ENCODE data around the gene MYL5.

- no peak for TF ChIP-seq POLR2A (IDR thresholded peaks at IDR 0.05)
- peak in 3 of 6 experiments; percentile 8 to 21 (median 13) for TF ChIP-seq CTCF (IDR thresholded peaks at IDR 0.05)
These were observed 51.3 kb downstream of the MYL5 start for GRCh38 chr4:725391-726234.
